HS-27A (cell line): ENCODE data around the gene MAD2L1BP.

ENCODE experiments used
- DNase-seq: peaks from one replicate; pipeline ENCODE4 v3.0.0-alpha.2; 2012; ENCODE audit warnings: low read depth, missing footprints

The MAD2L1BP gene

DNA sequence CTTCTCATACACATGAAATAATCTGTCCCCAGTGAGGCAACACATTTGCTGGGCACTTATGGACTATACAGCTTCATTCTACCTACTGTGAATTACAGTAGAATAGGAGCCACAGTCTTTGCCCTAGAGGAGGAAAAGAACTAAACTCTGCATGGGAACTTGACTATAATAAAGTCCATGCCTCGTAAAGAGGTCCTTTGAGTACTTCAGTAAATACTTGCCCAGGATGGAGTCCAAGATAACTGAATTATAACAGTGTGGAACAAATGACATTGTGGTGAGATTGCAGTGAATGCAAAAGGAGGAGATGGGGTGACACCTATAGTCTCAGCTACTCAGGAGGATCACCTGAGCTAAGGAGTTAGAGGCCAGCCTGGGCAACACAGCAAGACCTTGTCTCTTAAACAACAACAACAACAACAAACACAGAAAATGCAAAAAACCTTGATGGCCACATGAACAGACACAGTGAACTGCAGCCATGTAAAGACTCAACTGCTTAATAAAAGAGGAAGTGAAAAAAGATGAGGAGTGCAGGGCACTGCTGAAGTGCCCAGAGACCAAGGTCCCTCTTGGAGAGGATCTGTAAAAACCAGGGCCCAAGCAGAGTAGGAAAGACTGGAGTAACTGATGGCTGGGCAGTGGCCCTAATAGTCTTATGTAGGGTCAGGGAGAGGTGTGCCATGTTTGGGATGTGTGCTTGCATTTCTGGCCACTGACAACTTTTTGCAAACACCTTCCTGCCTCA is 48.2 kb downstream of the MAD2L1BP start:
- DNase-seq: no peak

- DNase-seq: no peak
Observed at GRCh38 chr6:43687079-43687436, 51.4 kb downstream of the MAD2L1BP start.

- DNase-seq: peak; percentile 42
Observed at GRCh38 chr6:43687437-43688347, 52.1 kb downstream of the MAD2L1BP start, which contains the start of gene MRPS18A. MRPS18A (minus strand) TSS chr6:43687791; CDS start chr6:43687779, 12 bp downstream.

DNA sequence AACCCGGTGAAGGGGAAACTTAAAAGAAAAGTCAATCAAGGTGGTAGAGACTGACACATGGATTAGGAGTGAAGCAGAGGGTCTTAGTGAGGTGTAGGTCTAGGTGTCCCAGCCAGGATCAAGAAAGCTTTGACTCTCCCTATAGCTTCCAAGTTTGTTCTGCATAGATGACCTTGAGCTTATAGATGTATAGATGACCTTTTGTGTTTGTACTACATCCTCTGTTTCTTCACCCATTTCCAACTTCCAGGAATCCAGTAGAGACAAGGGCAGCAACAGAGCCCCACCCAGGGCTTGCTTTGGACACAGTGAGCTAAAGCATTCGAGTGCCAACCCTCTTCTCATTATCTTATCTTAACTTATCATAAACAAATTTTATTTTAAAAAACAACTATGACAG is 53.8 kb downstream of the MAD2L1BP start:
- no peak for DNase-seq
